HepG2 (cell line): Measurements from ENCODE around the gene NOXO1. TPM values are rescaled to one million over a fixed set of nuclear protein-coding genes. Genes with fewer than 3 reads are reported as not detected.

Experiments
- GATAD2A ChIP-seq: IDR thresholded peaks from 2 replicates; pipeline ENCODE4 v1.6.1; 2016
- KDM6A ChIP-seq: IDR thresholded peaks from 2 replicates; pipeline ENCODE4 v1.6.1; 2016; ENCODE audit warnings: low read depth
- MAFK ChIP-seq, 2 experiments: IDR thresholded peaks in 1 of 2; conservative IDR thresholded peaks in 1 of 2; 2 replicates each; pipeline ENCODE4 v1.6.1; 2011; ENCODE audit warnings: improper control_type of control experiment in 2 of 2, low read length in 2 of 2
- MNT ChIP-seq: fragments of 450-650 bp; IDR thresholded peaks from 2 replicates; pipeline ENCODE4 v1.6.1; 2016
- NFE2 ChIP-seq: sonication (generic); formaldehyde crosslinking; IDR thresholded peaks from 2 replicates; pipeline ENCODE4 v1.4.0; 2020; ENCODE audit warnings: missing genetic modification reagents
- NFYC ChIP-seq: IDR thresholded peaks from 2 replicates; pipeline ENCODE4 v1.6.1; 2016; ENCODE audit warnings: missing genetic modification reagents, missing compliant biosample characterization
- TBX3 ChIP-seq: fragments of 450-650 bp; IDR thresholded peaks from 2 replicates; pipeline ENCODE4 v1.6.1; 2017; ENCODE audit warnings: antibody characterized with exemption, mild to moderate bottlenecking, inconsistent platforms, borderline replicate concordance
- ZFP36L2 ChIP-seq: sonication (generic); formaldehyde crosslinking; IDR thresholded peaks from 2 replicates; pipeline ENCODE4 v1.4.0; 2020; ENCODE audit warnings: missing genetic modification reagents
- ZNF207 ChIP-seq: fragments of 450-650 bp; IDR thresholded peaks from 2 replicates; pipeline ENCODE4 v1.6.1; 2016; ENCODE audit warnings: antibody characterized with exemption, borderline replicate concordance
- ZNF260 ChIP-seq: sonication (generic); formaldehyde crosslinking; IDR thresholded peaks from 2 replicates; pipeline ENCODE4 v1.4.0; 2020; ENCODE audit warnings: missing genetic modification reagents, low read depth, mild to moderate bottlenecking, borderline replicate concordance
- ZNF343 ChIP-seq: sonication (generic); formaldehyde crosslinking; IDR thresholded peaks from 2 replicates; pipeline ENCODE4 v1.4.0; 2020; ENCODE audit warnings: mild to moderate bottlenecking, missing genetic modification reagents
- ZNF513 ChIP-seq: sonication (generic); formaldehyde crosslinking; conservative IDR thresholded peaks from 2 replicates; pipeline ENCODE4 v1.5.0; 2020; ENCODE audit warnings: missing genetic modification reagents
- ZNF547 ChIP-seq: sonication (generic); formaldehyde crosslinking; IDR thresholded peaks from 2 replicates; pipeline ENCODE4 v1.5.1; 2020; ENCODE audit warnings: mild to moderate bottlenecking, missing genetic modification reagents
- polyA plus RNA-seq, 8 experiments: library from polyadenylated mRNA; depleted of rRNA in 3 of 8; stranded (reverse) in 7 of 8; unstranded in 1 of 8; fragments of >200 nt; fragmentation: Illumina TruSeq in 4 of 8; extraction: Trizol in 4 of 8; gene quantifications; 2 replicates each; pipeline versions ENCODE4 v1.2.1 to v1.2.3, GENCODE V29; 2011 to 2016; ENCODE audit warnings: low read depth in 4 of 8, missing spikeins in 1 of 8, mixed read lengths in 1 of 8; ENCODE audit not compliant: insufficient read depth in 1 of 8
- total RNA-seq, 5 experiments: library from RNA; depleted of rRNA; stranded (reverse); fragments of >200 nt; fragmentation: Illumina TruSeq; extraction: Trizol; gene quantifications; 2 replicates each; pipeline ENCODE4 v1.2.3, GENCODE V29; 2016; ENCODE audit warnings: low read depth in 1 of 5
- TF ChIP-seq, protein P1 (sequence below): sonication (generic); formaldehyde crosslinking; IDR thresholded peaks from 2 replicates; pipeline ENCODE4 v1.4.0; 2020; ENCODE audit warnings: mild to moderate bottlenecking, missing genetic modification reagents
- TF ChIP-seq, protein P2 (sequence below): sonication (generic); formaldehyde crosslinking; IDR thresholded peaks from 2 replicates; pipeline ENCODE4 v1.4.0; 2020; ENCODE audit warnings: mild to moderate bottlenecking, missing genetic modification reagents
- TF ChIP-seq, protein P3 (sequence below): sonication (generic); IDR thresholded peaks from 2 replicates; pipeline ENCODE4 v1.6.1; 2016; ENCODE audit warnings: low read depth, borderline replicate concordance

The NOXO1 gene
- total and polyA plus RNA-seq, 2 of the 13 experiments (the other 11 are each of a cell fraction or from before 2014, with no cell fraction given): 0.69 to 1.4 TPM

DNA sequence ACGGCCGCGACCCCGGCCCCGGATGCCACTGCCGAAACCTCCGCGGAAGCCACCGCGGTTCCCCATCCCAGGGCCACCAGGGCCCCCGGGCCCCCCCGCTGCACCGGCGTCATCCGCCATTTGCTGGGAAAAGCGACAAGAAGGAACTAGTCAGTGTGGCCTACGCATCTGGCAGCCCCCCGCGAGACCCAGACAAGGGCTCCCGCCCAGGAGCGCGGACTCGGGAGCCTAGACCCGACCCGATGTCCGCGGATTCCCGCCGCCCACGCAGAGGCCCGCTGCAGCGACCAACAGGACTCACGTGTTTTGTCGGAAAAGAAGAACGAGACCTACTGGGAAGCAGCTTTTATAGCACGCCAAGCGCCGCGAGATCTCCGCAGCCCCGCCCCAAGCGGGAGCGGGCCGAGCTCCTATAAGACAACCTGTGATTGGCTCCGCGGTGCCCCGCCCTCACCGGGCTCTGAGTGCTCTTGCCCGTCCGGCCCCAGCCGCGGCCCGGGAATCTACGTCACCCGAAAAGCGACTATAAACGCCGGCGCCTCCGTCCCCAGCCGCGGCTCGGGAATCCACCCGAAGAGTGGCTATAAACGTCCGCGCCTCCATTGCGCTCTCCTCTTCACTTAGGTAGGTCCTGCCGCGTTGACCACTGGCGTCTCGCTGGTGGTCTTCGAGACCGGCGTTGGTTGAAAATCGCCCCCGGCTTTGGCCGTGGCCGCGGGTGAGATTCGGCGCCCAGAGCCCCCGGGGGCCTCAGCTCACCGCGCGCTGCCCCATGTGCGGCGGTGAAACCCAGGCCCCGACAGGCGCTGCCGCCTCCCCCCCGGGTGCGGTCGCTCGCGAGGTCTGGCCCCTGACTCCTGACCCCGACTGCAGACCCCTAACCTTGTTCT is 16.5 kb downstream of the NOXO1 start, which contains the start of gene RPS2 (continued):
- no peak for TF ChIP-seq MAFK (conservative IDR thresholded peaks at IDR 0.05 in 1 of 2, IDR thresholded peaks at IDR 0.05 in 1 of 2; ENCODE audit: low read length in 2 of 2)
- TF ChIP-seq ZNF513 (CRISPR knock-in tag): peak; percentile 54; the same call in 1 of the 2 replicates
- TF ChIP-seq GATAD2A (CRISPR knock-in tag): no peak
- TF ChIP-seq, protein P1, sequence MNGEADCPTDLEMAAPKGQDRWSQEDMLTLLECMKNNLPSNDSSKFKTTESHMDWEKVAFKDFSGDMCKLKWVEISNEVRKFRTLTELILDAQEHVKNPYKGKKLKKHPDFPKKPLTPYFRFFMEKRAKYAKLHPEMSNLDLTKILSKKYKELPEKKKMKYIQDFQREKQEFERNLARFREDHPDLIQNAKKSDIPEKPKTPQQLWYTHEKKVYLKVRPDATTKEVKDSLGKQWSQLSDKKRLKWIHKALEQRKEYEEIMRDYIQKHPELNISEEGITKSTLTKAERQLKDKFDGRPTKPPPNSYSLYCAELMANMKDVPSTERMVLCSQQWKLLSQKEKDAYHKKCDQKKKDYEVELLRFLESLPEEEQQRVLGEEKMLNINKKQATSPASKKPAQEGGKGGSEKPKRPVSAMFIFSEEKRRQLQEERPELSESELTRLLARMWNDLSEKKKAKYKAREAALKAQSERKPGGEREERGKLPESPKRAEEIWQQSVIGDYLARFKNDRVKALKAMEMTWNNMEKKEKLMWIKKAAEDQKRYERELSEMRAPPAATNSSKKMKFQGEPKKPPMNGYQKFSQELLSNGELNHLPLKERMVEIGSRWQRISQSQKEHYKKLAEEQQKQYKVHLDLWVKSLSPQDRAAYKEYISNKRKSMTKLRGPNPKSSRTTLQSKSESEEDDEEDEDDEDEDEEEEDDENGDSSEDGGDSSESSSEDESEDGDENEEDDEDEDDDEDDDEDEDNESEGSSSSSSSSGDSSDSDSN (CRISPR knock-in tag): peak; percentile 74
- TF ChIP-seq ZNF207: no peak
- TF ChIP-seq, protein P2, sequence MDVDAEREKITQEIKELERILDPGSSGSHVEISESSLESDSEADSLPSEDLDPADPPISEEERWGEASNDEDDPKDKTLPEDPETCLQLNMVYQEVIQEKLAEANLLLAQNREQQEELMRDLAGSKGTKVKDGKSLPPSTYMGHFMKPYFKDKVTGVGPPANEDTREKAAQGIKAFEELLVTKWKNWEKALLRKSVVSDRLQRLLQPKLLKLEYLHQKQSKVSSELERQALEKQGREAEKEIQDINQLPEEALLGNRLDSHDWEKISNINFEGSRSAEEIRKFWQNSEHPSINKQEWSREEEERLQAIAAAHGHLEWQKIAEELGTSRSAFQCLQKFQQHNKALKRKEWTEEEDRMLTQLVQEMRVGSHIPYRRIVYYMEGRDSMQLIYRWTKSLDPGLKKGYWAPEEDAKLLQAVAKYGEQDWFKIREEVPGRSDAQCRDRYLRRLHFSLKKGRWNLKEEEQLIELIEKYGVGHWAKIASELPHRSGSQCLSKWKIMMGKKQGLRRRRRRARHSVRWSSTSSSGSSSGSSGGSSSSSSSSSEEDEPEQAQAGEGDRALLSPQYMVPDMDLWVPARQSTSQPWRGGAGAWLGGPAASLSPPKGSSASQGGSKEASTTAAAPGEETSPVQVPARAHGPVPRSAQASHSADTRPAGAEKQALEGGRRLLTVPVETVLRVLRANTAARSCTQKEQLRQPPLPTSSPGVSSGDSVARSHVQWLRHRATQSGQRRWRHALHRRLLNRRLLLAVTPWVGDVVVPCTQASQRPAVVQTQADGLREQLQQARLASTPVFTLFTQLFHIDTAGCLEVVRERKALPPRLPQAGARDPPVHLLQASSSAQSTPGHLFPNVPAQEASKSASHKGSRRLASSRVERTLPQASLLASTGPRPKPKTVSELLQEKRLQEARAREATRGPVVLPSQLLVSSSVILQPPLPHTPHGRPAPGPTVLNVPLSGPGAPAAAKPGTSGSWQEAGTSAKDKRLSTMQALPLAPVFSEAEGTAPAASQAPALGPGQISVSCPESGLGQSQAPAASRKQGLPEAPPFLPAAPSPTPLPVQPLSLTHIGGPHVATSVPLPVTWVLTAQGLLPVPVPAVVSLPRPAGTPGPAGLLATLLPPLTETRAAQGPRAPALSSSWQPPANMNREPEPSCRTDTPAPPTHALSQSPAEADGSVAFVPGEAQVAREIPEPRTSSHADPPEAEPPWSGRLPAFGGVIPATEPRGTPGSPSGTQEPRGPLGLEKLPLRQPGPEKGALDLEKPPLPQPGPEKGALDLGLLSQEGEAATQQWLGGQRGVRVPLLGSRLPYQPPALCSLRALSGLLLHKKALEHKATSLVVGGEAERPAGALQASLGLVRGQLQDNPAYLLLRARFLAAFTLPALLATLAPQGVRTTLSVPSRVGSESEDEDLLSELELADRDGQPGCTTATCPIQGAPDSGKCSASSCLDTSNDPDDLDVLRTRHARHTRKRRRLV (CRISPR knock-in tag): peak; percentile 33; the same call in 1 of the 2 replicates
- TF ChIP-seq TBX3: no peak
- TF ChIP-seq, protein P3, sequence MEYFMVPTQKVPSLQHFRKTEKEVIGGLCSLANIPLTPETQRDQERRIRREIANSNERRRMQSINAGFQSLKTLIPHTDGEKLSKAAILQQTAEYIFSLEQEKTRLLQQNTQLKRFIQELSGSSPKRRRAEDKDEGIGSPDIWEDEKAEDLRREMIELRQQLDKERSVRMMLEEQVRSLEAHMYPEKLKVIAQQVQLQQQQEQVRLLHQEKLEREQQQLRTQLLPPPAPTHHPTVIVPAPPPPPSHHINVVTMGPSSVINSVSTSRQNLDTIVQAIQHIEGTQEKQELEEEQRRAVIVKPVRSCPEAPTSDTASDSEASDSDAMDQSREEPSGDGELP: peak; percentile 27; the same call in 1 of the 2 replicates
- TF ChIP-seq ZNF260 (CRISPR knock-in tag): no peak
- TF ChIP-seq KDM6A: no peak
- no peak for TF ChIP-seq MNT
- peak; percentile 79; the same call in 1 of the 2 replicates for TF ChIP-seq ZNF343 (CRISPR knock-in tag)
- no peak for TF ChIP-seq NFE2
- peak; percentile 93 for TF ChIP-seq ZNF547 (CRISPR knock-in tag)
- no peak for TF ChIP-seq ZFP36L2 (CRISPR knock-in tag)
- peak; percentile 93 for TF ChIP-seq NFYC (CRISPR knock-in tag)
